GM12878 (cell line): ENCODE data around the gene SLC39A7. TPM values are rescaled to one million over a fixed set of nuclear protein-coding genes. Genes with fewer than 3 reads are reported as not detected.

Experiments used
- ATAC-seq: fragments of 200-7000 bp; cut with Tn5 transposase; 3 replicates; pipeline ENCODE4 v1.9.1; 2020; ENCODE audit warnings: mild to moderate bottlenecking, moderate library complexity
- BruUV-seq: library from RNA; stranded (reverse); fragments of 400-500 nt; replicated peaks from 2 replicates; lab custom pipeline; 2021; lab: Mats Ljungman, UMichigan
- CTCF ChIA-PET: fragments of 300-600 bp; sonication (Branson Sonifier 250); formaldehyde crosslinking; extraction: SDS; loops from one replicate; lab custom pipeline; 2021; ENCODE audit warnings: inconsistent platforms; lab: Yijun Ruan, JAX
- POLR2A ChIA-PET: fragments of 350-600 bp; formaldehyde crosslinking; extraction: SDS; loops from one replicate; lab custom pipeline; 2021; ENCODE audit warnings: inconsistent platforms; lab: Charles Lee
- RAD21 ChIA-PET: fragments of 300-600 bp; sonication (Branson Sonifier 250); formaldehyde crosslinking; loops from one replicate; lab custom pipeline; 2023; ENCODE audit warnings: antibody characterized with exemption; ENCODE audit not compliant: unreplicated experiment; lab: Charles Lee
- SMC1A ChIA-PET: fragments of 300-600 bp; sonication (Branson Sonifier 250); formaldehyde crosslinking; loops from one replicate; lab custom pipeline; 2023; ENCODE audit not compliant: unreplicated experiment, uncharacterized antibody; lab: Charles Lee
- DNase-seq: peaks from one replicate; pipeline ENCODE4 v3.0.0-alpha.2; 2011; ENCODE audit warnings: low read depth, low spot score
- FAIRE-seq: peaks from 3 replicates; lab custom pipeline; 2011; peaks lifted over from hg19 to GRCh38; lab: Jason Lieb, UNC
- H2AFZ ChIP-seq: 2 replicates; pipeline ENCODE4 v1.6.0; 2011; ENCODE audit warnings: low read depth, low read length, control low read depth; ENCODE audit not compliant: control insufficient read depth
- H3K27ac ChIP-seq: 2 replicates; pipeline ENCODE4 v1.5.1; 2011; ENCODE audit warnings: control low read depth; ENCODE audit not compliant: control insufficient read depth, insufficient read depth
- H3K27me3 ChIP-seq, 2 experiments: replicated peaks in 1 of 2; 2 replicates each; pipeline versions ENCODE4 v1.6.0 to v1.6.1; 2011; ENCODE audit warnings: low read length in 1 of 2; ENCODE audit not compliant: control insufficient read depth in 2 of 2, insufficient read depth in 2 of 2
- H3K36me3 ChIP-seq, 2 experiments: 2 replicates each; pipeline ENCODE4 v1.5.1; 2011; ENCODE audit warnings: low read length in 1 of 2; ENCODE audit not compliant: control insufficient read depth in 2 of 2, insufficient read depth in 2 of 2
- H3K4me1 ChIP-seq: 2 replicates; pipeline ENCODE4 v1.6.1; 2011; ENCODE audit warnings: mild to moderate bottlenecking, low read length, moderate library complexity, mixed read lengths; ENCODE audit not compliant: control insufficient read depth, insufficient read depth
- H3K4me2 ChIP-seq: 2 replicates; pipeline ENCODE4 v1.6.0; 2011; ENCODE audit warnings: control low read depth; ENCODE audit not compliant: control insufficient read depth, insufficient read depth
- H3K4me3 ChIP-seq: fragments of 200-600 bp; sonication (generic); 2 replicates; pipeline ENCODE4 v1.5.1; 2016
- H3K79me2 ChIP-seq: 2 replicates; pipeline ENCODE4 v1.6.0; 2011; ENCODE audit warnings: low read length; ENCODE audit not compliant: control insufficient read depth, insufficient read depth
- H3K9ac ChIP-seq: 2 replicates; pipeline ENCODE4 v1.8.0; 2011; ENCODE audit warnings: low read length, control low read depth, mixed read lengths; ENCODE audit not compliant: control insufficient read depth, insufficient read depth
- H3K9me3 ChIP-seq: replicated peaks from 3 replicates; pipeline ENCODE4 v1.5.1; 2011; ENCODE audit warnings: mild to moderate bottlenecking, low read length; ENCODE audit not compliant: control insufficient read depth, insufficient read depth
- H4K20me1 ChIP-seq: 2 replicates; pipeline ENCODE4 v1.6.0; 2011; ENCODE audit not compliant: control insufficient read depth, insufficient read depth
- BMI1 ChIP-seq: fragments of 450-650 bp; IDR thresholded peaks from 2 replicates; pipeline ENCODE4 v1.6.1; 2016; ENCODE audit warnings: mild to moderate bottlenecking, moderate library complexity, borderline replicate concordance
- IKZF1 ChIP-seq: fragments of 450-650 bp; conservative IDR thresholded peaks from 2 replicates; pipeline ENCODE4 v1.6.1; 2017; ENCODE audit warnings: antibody characterized with exemption, mild to moderate bottlenecking
- IKZF2 ChIP-seq, 2 experiments: fragments of 450-650 bp; IDR thresholded peaks; 2 replicates each; pipeline ENCODE4 v1.6.1; 2017; ENCODE audit warnings: mild to moderate bottlenecking in 2 of 2, moderate library complexity in 2 of 2
- PKNOX1 ChIP-seq: fragments of 450-650 bp; IDR thresholded peaks from 2 replicates; pipeline ENCODE4 v1.6.1; 2016; ENCODE audit warnings: mild to moderate bottlenecking
- YY1 ChIP-seq: IDR thresholded peaks from 2 replicates; pipeline ENCODE4 v1.6.1; 2011; ENCODE audit warnings: low read depth, mild to moderate bottlenecking, low read length
- WGBS: methylation state at CpG from one replicate; pipeline ENCODE4 v1.1.6; 2016; ENCODE audit warnings: low lambda C conversion rate; ENCODE audit not compliant: insufficient replicate concordance, insufficient coverage; ENCODE audit errors: missing lambda C conversion rate; 5-methylcytosine and 5-hydroxymethylcytosine counted together
- in situ Hi-C: fragments of 300-500 bp; cut with MboI; formaldehyde crosslinking; loops from 9 replicates; pipeline ENCODE4 v1.14.3; 2018; ENCODE audit warnings: mixed read lengths
- intact Hi-C: fragments of 100-400 bp; cut with micrococcal nuclease; formaldehyde crosslinking; loops from one replicate; pipeline ENCODE4 v1.14.2; 2022; ENCODE audit not compliant: unreplicated experiment
- polyA plus RNA-seq, 11 experiments: library from polyadenylated mRNA; depleted of rRNA in 4 of 11; unstranded in 6 of 11; stranded (reverse) in 5 of 11; fragments of >200 nt; fragmentation: Nextera tagmentation in 4 of 11; fragmentation: Illumina TruSeq in 1 of 11; extraction: Ambion mirVana in 4 of 11; extraction: Trizol in 1 of 11; gene quantifications; 1 replicate in 1 of 11; 2 replicates in 10 of 11; pipeline versions ENCODE4 v1.2.1 to v1.2.3, GENCODE V29; 2011 to 2016; ENCODE audit warnings: inconsistent platforms in 2 of 11, missing spikeins in 2 of 11, low read depth in 1 of 11
- total RNA-seq, 4 experiments: library from RNA; depleted of rRNA in 3 of 4; stranded (reverse); fragments of >200 nt in 3 of 4; fragmentation: Illumina TruSeq in 1 of 4; extraction: Trizol in 1 of 4; gene quantifications; 2 replicates each; pipeline versions ENCODE4 v1.2.1 to v1.2.3, GENCODE V29; 2013 to 2021

The SLC39A7 gene
- total and polyA plus RNA-seq, 10 of the 15 experiments (the other 5 are each of a cell fraction or from before 2014, with no cell fraction given): 7.3 to 63.1 (median 40.6) TPM

DNA sequence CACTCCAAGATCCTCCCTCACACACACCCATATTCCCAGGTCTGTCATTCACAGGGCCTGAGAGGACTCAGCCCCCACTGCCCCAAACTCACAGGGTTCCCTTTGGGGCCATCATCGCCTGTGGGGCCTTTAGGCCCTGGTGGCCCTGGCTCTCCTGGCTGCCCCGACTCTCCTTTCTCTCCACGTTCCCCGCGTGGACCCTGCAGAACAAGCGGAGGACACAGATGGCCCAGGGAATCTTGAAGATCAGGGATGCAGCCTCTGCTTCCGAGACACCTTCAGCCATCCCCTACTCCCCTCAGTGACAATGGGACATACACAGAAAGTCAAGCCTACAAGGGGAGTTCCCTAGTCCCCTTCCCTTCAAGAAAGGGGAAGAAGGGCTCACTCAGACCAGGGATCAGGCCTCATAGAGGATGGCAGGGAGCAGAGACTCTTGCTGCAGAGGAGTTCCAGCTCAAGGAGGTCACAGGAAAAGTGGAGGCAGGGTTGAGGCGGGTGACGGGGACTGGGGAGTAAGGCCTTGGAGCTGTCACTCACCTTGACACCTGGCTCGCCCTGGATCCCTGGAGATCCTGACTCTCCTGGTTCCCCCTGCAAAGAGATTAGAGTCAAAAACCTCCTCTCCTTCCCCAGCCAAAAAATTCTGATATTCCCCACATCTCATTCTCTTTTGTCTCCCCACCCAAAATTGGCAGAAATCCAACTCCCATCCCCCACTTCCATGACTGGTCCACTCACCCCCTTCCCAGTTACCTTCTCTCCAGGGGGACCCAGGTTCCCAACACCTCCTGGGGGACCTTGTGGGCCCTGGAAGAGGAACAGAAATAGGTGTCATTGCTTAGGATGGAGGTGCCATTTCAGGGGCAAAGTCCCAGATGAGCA lies 31.1 kb upstream of the SLC39A7 start:
- TF ChIP-seq PKNOX1 (peak; percentile 57), BMI1 (no peak), IKZF1 (peak; percentile 77; the same call in 1 of the 2 replicates), YY1 (0 out of 2 replicates have a peak, but pooled peaks have one; percentile 0), IKZF2 (IDR thresholded peaks at IDR 0.05) (peak; percentile 72 to 76; a peak in 3 of 4 replicates)
- TF ChIP-seq, all 136 proteins: peak for 4
- ChIA-PET POLR2A (interaction anchor here (0.6 to 1.5 kb wide), 4 partner anchors 29 to 1195 kb away, joined by 3 to 11 read pairs (median 6); partner anchors contain the start of gene HLA-DPB1), SMC1A (interaction anchor here (0.9 to 1.2 kb wide), 2 partner anchors 35 to 53 kb away, joined by 3 read pairs; no protein-coding TSS in a partner anchor), CTCF (interaction anchor here (0.7 to 6.0 kb wide), 3 partner anchors 20 to 166 kb away, joined by 3 to 58 read pairs (median 6); no protein-coding TSS in a partner anchor), RAD21 (interaction anchor here (0.9 to 1.0 kb wide), 2 partner anchors 30 to 80 kb away, joined by 3 to 4 read pairs; no protein-coding TSS in a partner anchor)
- no peaks in the 10 kb centered on the region for H3K36me3 ChIP-seq
- H4K20me1 ChIP-seq: no peaks in the 10 kb centered on the region
- no peaks in the 10 kb centered on the region for H3K9me3 ChIP-seq
- no peaks in the 10 kb centered on the region for H3K27me3 ChIP-seq
- H2AFZ ChIP-seq: no peak overlapping the region
- ATAC-seq: no peak
- in situ Hi-C loops: no loop called here
- TSS peak; percentile 87 for BruUV-seq
- H3K4me3 ChIP-seq: no peak overlapping the region
- H3K27ac ChIP-seq: no peak overlapping the region
- H3K79me2 ChIP-seq: no peaks in the 10 kb centered on the region
- no peak for DNase-seq
- FAIRE-seq: no peak
- H3K4me1 ChIP-seq: no peaks in the 10 kb centered on the region; the same call in 1 of the 2 replicates
- intact Hi-C loops: loop anchor here (2.0 kb wide), 1 partner anchor 59 kb away; no protein-coding TSS in a partner anchor
- no peak overlapping the region for H3K4me2 ChIP-seq
- WGBS: 71% methylated on average over 10 of the region's 10 CpGs
- no peak overlapping the region for H3K9ac ChIP-seq
